Neural cell (in vitro differentiated cells): ENCODE results near the gene PEX13. TPM values are rescaled to one million over a fixed set of nuclear protein-coding genes. Genes with fewer than 3 reads are reported as not detected.

ENCODE experiments used
- polyA plus RNA-seq: library from polyadenylated mRNA; depleted of rRNA; stranded (reverse); fragments of >200 nt; gene quantifications from 2 replicates; pipeline ENCODE4 v1.2.3, GENCODE V29; 2014
- small RNA-seq, 3 experiments: library from RNA; depleted of rRNA; stranded (forward); fragments of <200 nt; gene quantifications; one replicate each; pipeline ENCODE3, GENCODE V24; 2012

The PEX13 gene
- polyA plus RNA-seq, 1 donor from 2014 or later, result 95.6 TPM

Small RNA genes lying within 50 kb of the gene (small RNA-seq; reads per million reads assigned to genes)
- 0 reads per million in 3 experiments for gene RNA5SP95

Other genes starting within 250 kb of the PEX13 start
- 1.9 and 2.2 TPM in 2 replicates for gene REL, start 136.1 kb upstream of the PEX13 start, polyA plus RNA-seq
- 3.5 and 3.7 TPM in 2 replicates for gene PUS10, start 535 bp downstream of the PEX13 start, polyA plus RNA-seq
- 54.0 and 77.1 TPM in 2 replicates for gene SANBR, start 48.2 kb downstream of the PEX13 start, polyA plus RNA-seq
- 17.4 and 27.1 TPM in 2 replicates for gene C2orf74, start 144.5 kb downstream of the PEX13 start, polyA plus RNA-seq